Panc1 (cell line): ENCODE data around the gene ZFP62. TPM values are rescaled to one million over a fixed set of nuclear protein-coding genes. Genes with fewer than 3 reads are reported as not detected.

Source experiments
- ATAC-seq: fragments of 200-7000 bp; cut with Tn5 transposase; 2 replicates; pipeline ENCODE4 v1.9.1; 2020; ENCODE audit warnings: mild to moderate bottlenecking, moderate library complexity
- BruUV-seq: library from RNA; stranded (reverse); fragments of 400-500 nt; replicated peaks from 2 replicates; lab custom pipeline; 2021; lab: Mats Ljungman, UMichigan
- CTCF ChIA-PET: fragments of 300-600 bp; sonication (Branson Sonifier 250); formaldehyde crosslinking; loops from one replicate; lab custom pipeline; 2022; ENCODE audit warnings: antibody characterized with exemption; lab: Charles Lee
- POLR2A ChIA-PET: fragments of 300-600 bp; sonication (Branson Sonifier 250); formaldehyde crosslinking; loops from one replicate; lab custom pipeline; 2022; ENCODE audit warnings: antibody characterized with exemption; lab: Charles Lee
- DNase-seq: peaks from one replicate; pipeline ENCODE4 v3.0.0-alpha.2; 2010; ENCODE audit warnings: low read depth, low spot score
- H3K27ac ChIP-seq: 2 replicates; pipeline ENCODE4 v1.5.1; 2011; ENCODE audit warnings: mild to moderate bottlenecking, low read length, inconsistent platforms
- H3K27me3 ChIP-seq: fragments of 200-500 bp; sonication (Bioruptor generic); 2 replicates; pipeline ENCODE4 v1.6.0; 2014; ENCODE audit warnings: low read length, inconsistent platforms; ENCODE audit not compliant: control insufficient read depth, insufficient read depth
- H3K36me3 ChIP-seq: fragments of 200-500 bp; sonication (Bioruptor generic); 2 replicates; pipeline ENCODE4 v1.5.1; 2014; ENCODE audit warnings: inconsistent platforms, mild to moderate bottlenecking, low read length, moderate library complexity; ENCODE audit not compliant: control insufficient read depth, insufficient read depth
- H3K4me1 ChIP-seq: 2 replicates; pipeline ENCODE4 v1.5.1; 2011; ENCODE audit warnings: inconsistent platforms, mild to moderate bottlenecking, low read length, moderate library complexity; ENCODE audit not compliant: control insufficient read depth, insufficient read depth
- H3K4me3 ChIP-seq, 2 experiments: 2 replicates each; pipeline ENCODE4 v1.5.1; 2011 to 2012; ENCODE audit warnings: low read depth in 2 of 2, low read length in 2 of 2, mild to moderate bottlenecking in 2 of 2, inconsistent platforms in 1 of 2, moderate library complexity in 1 of 2
- H3K9me3 ChIP-seq: fragments of 200-500 bp; sonication (Bioruptor generic); 2 replicates; pipeline ENCODE4 v1.5.1; 2014; ENCODE audit warnings: low read depth, mild to moderate bottlenecking, inconsistent platforms, low read length, moderate library complexity; ENCODE audit not compliant: control insufficient read depth, insufficient read depth
- CTCF ChIP-seq: fragments of 450-650 bp; IDR thresholded peaks from 2 replicates; pipeline ENCODE4 v1.5.1; 2017; ENCODE audit warnings: mild to moderate bottlenecking
- POLR2AphosphoS5 ChIP-seq: IDR thresholded peaks from 2 replicates; pipeline ENCODE4 v1.6.1; 2012; ENCODE audit warnings: mild to moderate bottlenecking, low read depth, low read length, moderate library complexity
- SIN3A ChIP-seq: IDR thresholded peaks from 2 replicates; pipeline ENCODE4 v1.6.1; 2012; ENCODE audit warnings: low read depth, mild to moderate bottlenecking, low read length, moderate library complexity, borderline replicate concordance; ENCODE audit not compliant: insufficient read depth
- TCF7L2 ChIP-seq: IDR thresholded peaks from 2 replicates; pipeline ENCODE4 v1.6.1; 2011; ENCODE audit warnings: mild to moderate bottlenecking, low read depth, low read length, inconsistent platforms
- in situ Hi-C: cut with HindIII; loops from 2 replicates; pipeline ENCODE4 v1.10.0; 2016; ENCODE audit warnings: low sequenced_read_pairs, low pct_unique_long_range_greater_than_20kb
- intact Hi-C: fragments of 100-400 bp; cut with micrococcal nuclease; formaldehyde crosslinking; loops from one replicate; pipeline ENCODE4 v1.10.0; 2022; ENCODE audit not compliant: unreplicated experiment
- total RNA-seq: library from RNA; stranded (reverse); gene quantifications from one replicate; pipeline ENCODE4 v1.2.1, GENCODE V29; 2021; ENCODE audit not compliant: unreplicated experiment
- TF ChIP-seq, protein P1 (sequence below), 2 experiments: IDR thresholded peaks; 2 replicates each; pipeline ENCODE4 v1.6.1; 2011 to 2012; ENCODE audit warnings: low read depth in 2 of 2, control low read depth in 1 of 2, low read length in 1 of 2, mild to moderate bottlenecking in 1 of 2, moderate library complexity in 1 of 2; ENCODE audit not compliant: insufficient read depth in 1 of 2

The ZFP62 gene
- total RNA-seq, 1 experiment from 2014 or later, result 17.8 TPM

GRCh38 chr5:180820788-180821321, 40.2 kb downstream of the ZFP62 start:
- in situ Hi-C loops, result no loop called here
- BruUV-seq, result no TSS peak
- intact Hi-C loops, result no loop called here
- DNase-seq, result no peak
- H3K4me1 ChIP-seq, result peaks cover 8% of the 10 kb centered on the region
- ChIA-PET CTCF (no interaction called here), POLR2A (no interaction called here)
- ATAC-seq, result no peak
- no peaks in the 10 kb centered on the region for H3K36me3 ChIP-seq
- H3K27me3 ChIP-seq, result no peaks in the 10 kb centered on the region
- no peak overlapping the region for H3K4me3 ChIP-seq
- TF ChIP-seq, protein P1, sequence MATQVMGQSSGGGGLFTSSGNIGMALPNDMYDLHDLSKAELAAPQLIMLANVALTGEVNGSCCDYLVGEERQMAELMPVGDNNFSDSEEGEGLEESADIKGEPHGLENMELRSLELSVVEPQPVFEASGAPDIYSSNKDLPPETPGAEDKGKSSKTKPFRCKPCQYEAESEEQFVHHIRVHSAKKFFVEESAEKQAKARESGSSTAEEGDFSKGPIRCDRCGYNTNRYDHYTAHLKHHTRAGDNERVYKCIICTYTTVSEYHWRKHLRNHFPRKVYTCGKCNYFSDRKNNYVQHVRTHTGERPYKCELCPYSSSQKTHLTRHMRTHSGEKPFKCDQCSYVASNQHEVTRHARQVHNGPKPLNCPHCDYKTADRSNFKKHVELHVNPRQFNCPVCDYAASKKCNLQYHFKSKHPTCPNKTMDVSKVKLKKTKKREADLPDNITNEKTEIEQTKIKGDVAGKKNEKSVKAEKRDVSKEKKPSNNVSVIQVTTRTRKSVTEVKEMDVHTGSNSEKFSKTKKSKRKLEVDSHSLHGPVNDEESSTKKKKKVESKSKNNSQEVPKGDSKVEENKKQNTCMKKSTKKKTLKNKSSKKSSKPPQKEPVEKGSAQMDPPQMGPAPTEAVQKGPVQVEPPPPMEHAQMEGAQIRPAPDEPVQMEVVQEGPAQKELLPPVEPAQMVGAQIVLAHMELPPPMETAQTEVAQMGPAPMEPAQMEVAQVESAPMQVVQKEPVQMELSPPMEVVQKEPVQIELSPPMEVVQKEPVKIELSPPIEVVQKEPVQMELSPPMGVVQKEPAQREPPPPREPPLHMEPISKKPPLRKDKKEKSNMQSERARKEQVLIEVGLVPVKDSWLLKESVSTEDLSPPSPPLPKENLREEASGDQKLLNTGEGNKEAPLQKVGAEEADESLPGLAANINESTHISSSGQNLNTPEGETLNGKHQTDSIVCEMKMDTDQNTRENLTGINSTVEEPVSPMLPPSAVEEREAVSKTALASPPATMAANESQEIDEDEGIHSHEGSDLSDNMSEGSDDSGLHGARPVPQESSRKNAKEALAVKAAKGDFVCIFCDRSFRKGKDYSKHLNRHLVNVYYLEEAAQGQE (IDR thresholded peaks at IDR 0.05; ENCODE audit: insufficient read depth in 1 of 2, low read depth in 2 of 2, low read length in 1 of 2), result no peak
- TF ChIP-seq POLR2AphosphoS5 (no peak), CTCF (no peak), TCF7L2 (no peak), SIN3A (no peak)
- H3K27ac ChIP-seq, result no peak overlapping the region
- H3K9me3 ChIP-seq, result no peaks in the 10 kb centered on the region

DNA sequence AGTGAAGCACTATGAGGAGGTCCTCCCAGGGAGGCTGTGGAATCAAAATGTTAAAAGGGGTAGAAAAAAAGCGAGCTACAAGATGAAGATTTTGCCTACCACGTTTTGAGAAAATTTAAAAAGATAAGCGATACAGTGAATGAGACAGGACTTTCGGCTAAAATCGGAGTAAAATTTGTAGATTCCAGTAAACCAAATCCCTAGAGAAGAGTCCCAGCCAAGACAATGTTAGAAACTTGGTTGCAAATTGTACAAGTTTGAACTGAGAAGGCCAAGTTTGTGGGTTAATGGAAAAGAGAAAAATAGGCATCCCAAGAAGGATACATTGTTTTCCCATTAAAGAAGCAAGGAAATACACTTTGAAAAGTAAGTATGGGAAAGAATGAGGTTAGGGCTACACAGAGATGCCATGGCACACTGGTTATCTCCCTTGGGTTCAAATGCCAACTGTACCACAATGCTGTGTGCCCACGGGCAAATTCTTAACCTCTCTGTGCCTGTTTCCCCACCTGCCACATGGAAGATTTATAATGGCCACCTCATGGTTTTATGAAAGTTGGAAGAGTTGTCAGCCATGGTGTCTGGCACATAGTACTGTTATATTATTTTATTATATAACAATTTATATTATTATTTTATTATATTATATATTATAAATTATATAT, 42.3 kb downstream of the ZFP62 start:
- no TSS peak for BruUV-seq
- POLR2A ChIA-PET, result interaction anchor here (1.1 kb wide), 1 partner anchor 48 kb away, joined by 3 read pairs; no protein-coding TSS in a partner anchor

More for the DNA sequence above, 42.3 kb downstream of the ZFP62 start:
- Histone ChIP-seq H3K4me1 (peaks cover 8% of the 10 kb centered on the region), H3K4me3 (no peak overlapping the region), H3K27me3 (no peaks in the 10 kb centered on the region), H3K27ac (no peak overlapping the region), H3K36me3 (no peaks in the 10 kb centered on the region), H3K9me3 (no peaks in the 10 kb centered on the region)
- intact Hi-C loops, result no loop called here
- CTCF ChIA-PET, result no interaction called here
- in situ Hi-C loops, result no loop called here
- DNase-seq (no peak), ATAC-seq (no peak)
- TF ChIP-seq CTCF, result no peak
- TF ChIP-seq TCF7L2, result no peak
- no peak for TF ChIP-seq POLR2AphosphoS5
- TF ChIP-seq, protein P1 (IDR thresholded peaks at IDR 0.05; ENCODE audit: insufficient read depth in 1 of 2, low read depth in 2 of 2, low read length in 1 of 2), result no peak
- TF ChIP-seq SIN3A, result no peak
